ENCODE measurements around the gene DST.
"Not testable (repeated sequence)": the region's sequence is repeated elsewhere in the genome, so short reads cannot be mapped to it uniquely, and the experiment has no call there.

GRCh38 chr6:56562730-56563129 is 80.0 kb downstream of the DST start:
- not testable (repeated sequence) for TF ChIP-seq CTCF (IDR thresholded peaks at IDR 0.05; ENCODE audit: low read depth, low read length, poor library complexity, severe bottlenecking); EZH2phosphoT487 (IDR thresholded peaks at IDR 0.05; ENCODE audit: borderline replicate concordance, low read length)

Measured in DOHH2 (cell line).